H9 (cell line): Measurements from ENCODE around the gene MNX1. TPM values are rescaled to one million over a fixed set of nuclear protein-coding genes. Genes with fewer than 3 reads are reported as not detected.

Experiments
- DNase-seq: peaks from one replicate; pipeline ENCODE4 v3.0.0-alpha.2; 2017
- H2AFZ ChIP-seq: one replicate; pipeline ENCODE4 v1.6.1; 2013; ENCODE audit warnings: mild to moderate bottlenecking, low read length, control low read depth, moderate library complexity
- H2AK5ac ChIP-seq: 2 replicates; pipeline ENCODE4 v1.6.1; 2013; ENCODE audit warnings: low read length, control low read depth, mixed read lengths; ENCODE audit not compliant: insufficient read length
- H2BK120ac ChIP-seq: one replicate; pipeline ENCODE4 v1.6.1; 2013; ENCODE audit warnings: low read depth, mild to moderate bottlenecking, low read length, control low read depth, inconsistent platforms; ENCODE audit not compliant: poor library complexity, severe bottlenecking
- H2BK12ac ChIP-seq: 2 replicates; pipeline ENCODE4 v1.6.1; 2013; ENCODE audit warnings: low read length, control low read depth, mixed read lengths, low read depth; ENCODE audit not compliant: insufficient read length
- H2BK15ac ChIP-seq: 2 replicates; pipeline ENCODE4 v1.6.1; 2013; ENCODE audit warnings: low read depth, low read length, control low read depth
- H2BK20ac ChIP-seq: one replicate; pipeline ENCODE4 v1.6.1; 2013; ENCODE audit warnings: low read depth, mild to moderate bottlenecking, low read length, control low read depth, inconsistent platforms; ENCODE audit not compliant: poor library complexity, severe bottlenecking
- H2BK5ac ChIP-seq: 2 replicates; pipeline ENCODE4 v1.6.1; 2013; ENCODE audit warnings: low read length, control low read depth, mixed read lengths; ENCODE audit not compliant: insufficient read length
- H3K14ac ChIP-seq: 2 replicates; pipeline ENCODE4 v1.6.1; 2013; ENCODE audit warnings: low read length, control low read depth; ENCODE audit not compliant: insufficient read depth
- H3K18ac ChIP-seq: 2 replicates; pipeline ENCODE4 v1.6.1; 2013; ENCODE audit warnings: low read depth, mild to moderate bottlenecking, mixed read lengths, low read length, control low read depth; ENCODE audit not compliant: insufficient read length
- H3K23ac ChIP-seq: 2 replicates; pipeline ENCODE4 v1.6.1; 2013; ENCODE audit warnings: low read length, control low read depth, mixed read lengths, low read depth; ENCODE audit not compliant: insufficient read length
- H3K23me2 ChIP-seq: 2 replicates; pipeline ENCODE4 v1.6.1; 2013; ENCODE audit warnings: low read depth, mild to moderate bottlenecking, mixed read lengths, low read length, control low read depth; ENCODE audit not compliant: insufficient read length, poor library complexity, severe bottlenecking
- H3K27ac ChIP-seq: 2 replicates; pipeline ENCODE4 v1.5.1; 2013; ENCODE audit warnings: low read length, control low read depth, mixed read lengths, low read depth; ENCODE audit not compliant: insufficient read length
- H3K27me3 ChIP-seq: 2 replicates; pipeline ENCODE4 v1.6.1; 2013; ENCODE audit warnings: low read length, control low read depth, inconsistent platforms; ENCODE audit not compliant: insufficient read depth
- H3K4ac ChIP-seq: 2 replicates; pipeline ENCODE4 v1.6.1; 2013; ENCODE audit warnings: low read depth, mild to moderate bottlenecking, control low read depth, inconsistent platforms, low read length, moderate library complexity
- H3K4me1 ChIP-seq: 2 replicates; pipeline ENCODE4 v1.6.1; 2013; ENCODE audit warnings: low read length, control low read depth, inconsistent platforms; ENCODE audit not compliant: insufficient read depth
- H3K4me2 ChIP-seq: 2 replicates; pipeline ENCODE4 v1.6.1; 2013; ENCODE audit warnings: low read length, control low read depth, mixed read lengths; ENCODE audit not compliant: insufficient read length, insufficient read depth
- H3K56ac ChIP-seq: 2 replicates; pipeline ENCODE4 v1.6.1; 2013; ENCODE audit warnings: low read depth, mild to moderate bottlenecking, mixed read lengths, low read length, control low read depth; ENCODE audit not compliant: insufficient read length
- H3K79me1 ChIP-seq: 2 replicates; pipeline ENCODE4 v1.6.1; 2013; ENCODE audit warnings: low read depth, mild to moderate bottlenecking, moderate library complexity, low read length, control low read depth, inconsistent platforms; ENCODE audit not compliant: insufficient read depth, poor library complexity, severe bottlenecking
- H3K79me2 ChIP-seq: 2 replicates; pipeline ENCODE4 v1.6.1; 2013; ENCODE audit warnings: low read length, control low read depth, inconsistent platforms; ENCODE audit not compliant: insufficient read depth
- H3K9ac ChIP-seq: 2 replicates; pipeline ENCODE4 v1.6.1; 2013; ENCODE audit warnings: low read length, control low read depth, mixed read lengths; ENCODE audit not compliant: insufficient read length; ENCODE audit errors: extremely low read depth
- H3K9me3 ChIP-seq: one replicate; pipeline ENCODE4 v1.6.1; 2013; ENCODE audit warnings: low read depth, low read length, inconsistent platforms; ENCODE audit not compliant: control insufficient read depth
- H3T11ph ChIP-seq: one replicate; pipeline ENCODE4 v1.6.1; 2013; ENCODE audit warnings: mild to moderate bottlenecking, low read length, control low read depth, inconsistent platforms
- H4K20me1 ChIP-seq: one replicate; pipeline ENCODE4 v1.6.1; 2013; ENCODE audit not compliant: control insufficient read depth, insufficient read length, insufficient read depth
- H4K5ac ChIP-seq: 2 replicates; pipeline ENCODE4 v1.6.1; 2013; ENCODE audit warnings: low read depth, mild to moderate bottlenecking, mixed read lengths, low read length, control low read depth; ENCODE audit not compliant: insufficient read length
- H4K8ac ChIP-seq: replicated peaks from 2 replicates; pipeline ENCODE4 v1.6.1; 2013; ENCODE audit warnings: low read length, control low read depth, mixed read lengths, low read depth; ENCODE audit not compliant: insufficient read length
- H4K91ac ChIP-seq: 2 replicates; pipeline ENCODE4 v1.6.1; 2013; ENCODE audit warnings: low read depth, mild to moderate bottlenecking, moderate library complexity, mixed read lengths, low read length, control low read depth; ENCODE audit not compliant: insufficient read length
- H3K27ac Mint-ChIP-seq, 3 experiments: 2 replicates in 2 of 3; 3 replicates in 1 of 3; pipeline ENCODE4 v1.8.0; 2020 to 2021; ENCODE audit warnings: mixed read lengths in 3 of 3, mild to moderate bottlenecking in 1 of 3, moderate library complexity in 1 of 3
- H3K27me3 Mint-ChIP-seq: 2 replicates; pipeline ENCODE4 v1.8.0; 2021; ENCODE audit warnings: low read depth, mild to moderate bottlenecking, moderate library complexity, mixed read lengths
- H3K36me3 Mint-ChIP-seq, 3 experiments: 2 replicates in 2 of 3; 3 replicates in 1 of 3; pipeline ENCODE4 v1.8.0; 2020 to 2021; ENCODE audit warnings: low read depth in 3 of 3, mixed read lengths in 3 of 3; ENCODE audit not compliant: insufficient read depth in 1 of 3
- H3K4me1 Mint-ChIP-seq, 2 experiments: 2 replicates each; pipeline ENCODE4 v1.8.0; 2020; ENCODE audit warnings: mixed read lengths in 2 of 2
- H3K4me3 Mint-ChIP-seq, 2 experiments: 2 replicates in 1 of 2; 3 replicates in 1 of 2; pipeline ENCODE4 v1.8.0; 2020 to 2021; ENCODE audit warnings: mild to moderate bottlenecking in 2 of 2, mixed read lengths in 2 of 2, moderate library complexity in 1 of 2
- H3K9me3 Mint-ChIP-seq, 2 experiments: 2 replicates in 1 of 2; 3 replicates in 1 of 2; pipeline ENCODE4 v1.8.0; 2020; ENCODE audit warnings: mild to moderate bottlenecking in 2 of 2, mixed read lengths in 2 of 2, moderate library complexity in 1 of 2
- WGBS: extraction: QIAGEN DNeasy Blood & Tissue Kit; methylation state at CpG from one replicate; pipeline ENCODE4 v1.1.7; 2013; ENCODE audit warnings: missing lambda C conversion rate, low lambda C conversion rate, mixed read lengths; ENCODE audit not compliant: insufficient read length; ENCODE audit errors: extremely low coverage; 5-methylcytosine and 5-hydroxymethylcytosine counted together
- total RNA-seq: library from RNA; stranded (reverse); gene quantifications from 2 replicates; pipeline ENCODE4 v1.2.1, GENCODE V29; 2021
- TF ChIP-seq, protein P1 (sequence below): fragments of 200-600 bp; sonication (generic); conservative IDR thresholded peaks from 3 replicates; pipeline ENCODE4 v1.8.0; 2021; ENCODE audit warnings: antibody characterized with exemption, mild to moderate bottlenecking

Gene MNX1
- total RNA-seq, 1 experiment from 2014 or later = not detected

DNA sequence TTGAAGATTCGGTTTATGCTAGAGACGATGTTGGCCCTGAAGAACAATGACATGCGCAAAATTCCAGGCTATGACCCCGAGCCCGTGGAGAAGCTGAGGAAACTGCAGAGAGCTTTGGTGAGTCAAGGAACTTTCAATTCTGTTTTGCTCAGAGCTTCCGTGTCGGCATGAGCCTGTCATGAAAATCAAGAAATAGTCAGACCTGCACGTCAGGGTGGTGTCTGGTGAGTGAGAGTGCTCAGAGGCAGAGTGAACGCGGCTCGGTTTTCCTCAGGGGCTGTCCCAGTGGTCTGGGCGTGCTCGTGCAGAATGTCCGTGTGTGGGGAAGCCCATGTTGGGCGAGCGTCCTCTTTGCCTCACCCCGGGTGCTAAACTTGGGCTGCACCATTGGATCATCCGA, 48.3 kb downstream of the MNX1 start:
- Histone ChIP-seq H3K14ac (no peak overlapping the region), H2BK12ac (no peak overlapping the region), H3K27me3 (no peaks in the 10 kb centered on the region), H2BK5ac (no peak overlapping the region), H3K4ac (no peak overlapping the region), H2AFZ (no peak overlapping the region), H3K9ac (no peak overlapping the region), H3K4me2 (no peak overlapping the region), H2AK5ac (no peak overlapping the region), H3K56ac (no peak overlapping the region), H2BK15ac (no peak overlapping the region), H4K8ac (no peak overlapping the region), H3K18ac (no peak overlapping the region), H3K79me1 (no peaks in the 10 kb centered on the region), H4K91ac (no peak overlapping the region), H3K4me1 (no peaks in the 10 kb centered on the region), H4K20me1 (no peaks in the 10 kb centered on the region), H2BK20ac (no peak overlapping the region), H3K23ac (no peak overlapping the region), H3T11ph (no peak overlapping the region), H3K27ac (no peak overlapping the region), H3K9me3 (no peaks in the 10 kb centered on the region), H3K23me2 (no peaks in the 10 kb centered on the region), H3K79me2 (no peaks in the 10 kb centered on the region), H4K5ac (no peak overlapping the region), H2BK120ac (no peak overlapping the region)
- WGBS = no CpG with 5 or more reads among the region's 18 CpGs
- TF ChIP-seq, protein P1, sequence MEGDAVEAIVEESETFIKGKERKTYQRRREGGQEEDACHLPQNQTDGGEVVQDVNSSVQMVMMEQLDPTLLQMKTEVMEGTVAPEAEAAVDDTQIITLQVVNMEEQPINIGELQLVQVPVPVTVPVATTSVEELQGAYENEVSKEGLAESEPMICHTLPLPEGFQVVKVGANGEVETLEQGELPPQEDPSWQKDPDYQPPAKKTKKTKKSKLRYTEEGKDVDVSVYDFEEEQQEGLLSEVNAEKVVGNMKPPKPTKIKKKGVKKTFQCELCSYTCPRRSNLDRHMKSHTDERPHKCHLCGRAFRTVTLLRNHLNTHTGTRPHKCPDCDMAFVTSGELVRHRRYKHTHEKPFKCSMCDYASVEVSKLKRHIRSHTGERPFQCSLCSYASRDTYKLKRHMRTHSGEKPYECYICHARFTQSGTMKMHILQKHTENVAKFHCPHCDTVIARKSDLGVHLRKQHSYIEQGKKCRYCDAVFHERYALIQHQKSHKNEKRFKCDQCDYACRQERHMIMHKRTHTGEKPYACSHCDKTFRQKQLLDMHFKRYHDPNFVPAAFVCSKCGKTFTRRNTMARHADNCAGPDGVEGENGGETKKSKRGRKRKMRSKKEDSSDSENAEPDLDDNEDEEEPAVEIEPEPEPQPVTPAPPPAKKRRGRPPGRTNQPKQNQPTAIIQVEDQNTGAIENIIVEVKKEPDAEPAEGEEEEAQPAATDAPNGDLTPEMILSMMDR = no peak
- Mint-ChIP-seq H3K9me3 (no peaks in the 10 kb centered on the region), H3K4me1 (no peaks in the 10 kb centered on the region), H3K27me3 (no peaks in the 10 kb centered on the region), H3K36me3 (peaks cover 68 to 91% (median 87%) of the 10 kb centered on the region in 3 experiments), H3K27ac (no peak overlapping the region), H3K4me3 (no peak overlapping the region)
- no peak for DNase-seq
